Skeletal muscle tissue (tissue), 4 donors: Measurements from ENCODE around the gene SLC22A15. TPM values are rescaled to one million over a fixed set of nuclear protein-coding genes. Genes with fewer than 3 reads are reported as not detected.

ENCODE experiments used
- H3K27ac ChIP-seq: one replicate; pipeline ENCODE4 v1.7.0; 2013; ENCODE audit warnings: mild to moderate bottlenecking, low read depth, low read length, inconsistent platforms
- H3K27me3 ChIP-seq, 3 donors: one replicate each; pipeline ENCODE4 v1.7.0; 2013; ENCODE audit warnings: low read length in 3 of 3; ENCODE audit not compliant: control insufficient read depth in 3 of 3, insufficient read depth in 3 of 3
- H3K36me3 ChIP-seq, 3 donors: one replicate each; pipeline ENCODE4 v1.7.0; 2013; ENCODE audit warnings: low read length in 3 of 3; ENCODE audit not compliant: control insufficient read depth in 3 of 3, insufficient read depth in 3 of 3
- H3K4me1 ChIP-seq, 3 donors: one replicate each; pipeline ENCODE4 v1.7.0; 2013; ENCODE audit warnings: low read length in 3 of 3, mild to moderate bottlenecking in 3 of 3; ENCODE audit not compliant: control insufficient read depth in 3 of 3, insufficient read depth in 3 of 3
- H3K4me3 ChIP-seq, 3 donors: one replicate each; pipeline ENCODE4 v1.7.0; 2013; ENCODE audit warnings: low read length in 3 of 3
- H3K9ac ChIP-seq, 3 donors: one replicate each; pipeline ENCODE4 v1.7.0; 2013; ENCODE audit warnings: low read length in 3 of 3, mild to moderate bottlenecking in 3 of 3, moderate library complexity in 2 of 3, low read depth in 1 of 3
- H3K9me3 ChIP-seq, 3 donors: one replicate each; pipeline ENCODE4 v1.7.0; 2013; ENCODE audit warnings: low read length in 3 of 3; ENCODE audit not compliant: control insufficient read depth in 3 of 3
- total RNA-seq: library from RNA; depleted of rRNA; stranded (reverse); fragments of >200 nt; gene quantifications from one replicate; pipeline ENCODE4 v1.2.3, GENCODE V29; 2014
- donor health status: Osteomylitis.

SLC22A15 gene
- total RNA-seq, 1 donor from 2014 or later, result under 0.01 TPM

GRCh38 chr1:116091083-116091482 is 114.8 kb downstream of the SLC22A15 start:
- Histone ChIP-seq H3K27ac (no peak overlapping the region), H3K4me3 (no peak overlapping the region), H3K27me3 (no peaks in the 10 kb centered on the region), H3K4me1 (no peaks in the 10 kb centered on the region), H3K9ac (no peak overlapping the region), H3K9me3 (peaks cover 2 to 17% (median 5%) of the 10 kb centered on the region in 3 donors), H3K36me3 (no peaks in the 10 kb centered on the region)

- no peaks in the 10 kb centered on the region for H3K27me3 ChIP-seq
- H3K9me3 ChIP-seq, result peaks cover 2 to 17% (median 5%) of the 10 kb centered on the region in 3 donors
- H3K36me3 ChIP-seq, result no peaks in the 10 kb centered on the region
- no peak overlapping the region for H3K27ac ChIP-seq
- no peak overlapping the region for H3K4me3 ChIP-seq
- no peak overlapping the region for H3K9ac ChIP-seq
- no peaks in the 10 kb centered on the region for H3K4me1 ChIP-seq
Observed at GRCh38 chr1:116092752-116093489, 116.6 kb downstream of the SLC22A15 start.

- Histone ChIP-seq H3K9me3 (peaks cover 2 to 11% (median 3%) of the 10 kb centered on the region in 3 donors), H3K36me3 (no peaks in the 10 kb centered on the region), H3K9ac (no peak overlapping the region), H3K27me3 (no peaks in the 10 kb centered on the region), H3K4me1 (no peaks in the 10 kb centered on the region), H3K27ac (no peak overlapping the region), H3K4me3 (no peak overlapping the region)
Observed at GRCh38 chr1:116095027-116095426, 118.7 kb downstream of the SLC22A15 start.

GRCh38 chr1:116096013-116096618 is 119.8 kb downstream of the SLC22A15 start:
- Histone ChIP-seq H3K27me3 (no peaks in the 10 kb centered on the region), H3K4me3 (no peak overlapping the region), H3K36me3 (no peaks in the 10 kb centered on the region), H3K9me3 (peaks cover 2 to 5% (median 2%) of the 10 kb centered on the region in 3 donors), H3K9ac (no peak overlapping the region), H3K4me1 (no peaks in the 10 kb centered on the region), H3K27ac (no peak overlapping the region)

- Histone ChIP-seq H3K4me3 (no peak overlapping the region), H3K9ac (no peak overlapping the region), H3K27me3 (no peaks in the 10 kb centered on the region)
Observed at GRCh38 chr1:116097626-116098025, 121.3 kb downstream of the SLC22A15 start.

GRCh38 chr1:116099379-116099778 is 123.1 kb downstream of the SLC22A15 start:
- Histone ChIP-seq H3K27ac (no peak overlapping the region), H3K27me3 (no peaks in the 10 kb centered on the region), H3K4me1 (no peaks in the 10 kb centered on the region), H3K4me3 (no peak overlapping the region), H3K9ac (no peak overlapping the region), H3K9me3 (no peaks in the 10 kb centered on the region), H3K36me3 (no peaks in the 10 kb centered on the region)

More at GRCh38 chr1:116097626-116098025, 121.3 kb downstream of the SLC22A15 start:
- Histone ChIP-seq H3K27ac (no peak overlapping the region), H3K9me3 (peaks cover 0 to 2% (median 0%) of the 10 kb centered on the region in 3 donors), H3K36me3 (no peaks in the 10 kb centered on the region), H3K4me1 (no peaks in the 10 kb centered on the region)

- Histone ChIP-seq H3K27me3 (no peaks in the 10 kb centered on the region), H3K27ac (no peak overlapping the region), H3K9ac (no peak overlapping the region), H3K4me3 (no peak overlapping the region), H3K36me3 (no peaks in the 10 kb centered on the region), H3K9me3 (no peaks in the 10 kb centered on the region), H3K4me1 (no peaks in the 10 kb centered on the region)
Observed at GRCh38 chr1:116099919-116100318, 123.6 kb downstream of the SLC22A15 start.

DNA sequence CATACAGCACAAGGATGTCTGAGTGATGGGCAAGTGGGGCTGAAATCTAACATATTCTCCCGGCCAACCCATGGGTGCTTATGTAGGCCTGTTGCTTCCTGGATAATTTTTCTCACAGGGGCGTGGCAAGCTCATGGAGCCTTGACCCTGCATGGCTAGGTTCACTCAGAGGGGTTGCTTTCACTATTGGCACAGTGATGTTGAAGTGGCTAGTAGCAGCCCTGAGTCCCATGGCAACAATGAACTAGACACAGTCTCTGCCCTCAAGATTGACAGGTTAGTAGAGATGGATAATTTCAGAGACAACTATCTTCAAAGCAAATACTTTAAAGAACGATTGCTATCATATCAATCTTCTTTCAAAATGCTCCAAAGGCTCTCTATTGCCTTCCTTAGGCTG is 128.4 kb downstream of the SLC22A15 start:
- Histone ChIP-seq H3K4me1 (no peaks in the 10 kb centered on the region), H3K4me3 (no peak overlapping the region), H3K27me3 (no peaks in the 10 kb centered on the region), H3K9ac (no peak overlapping the region), H3K36me3 (no peaks in the 10 kb centered on the region), H3K9me3 (no peaks in the 10 kb centered on the region), H3K27ac (no peak overlapping the region)

DNA sequence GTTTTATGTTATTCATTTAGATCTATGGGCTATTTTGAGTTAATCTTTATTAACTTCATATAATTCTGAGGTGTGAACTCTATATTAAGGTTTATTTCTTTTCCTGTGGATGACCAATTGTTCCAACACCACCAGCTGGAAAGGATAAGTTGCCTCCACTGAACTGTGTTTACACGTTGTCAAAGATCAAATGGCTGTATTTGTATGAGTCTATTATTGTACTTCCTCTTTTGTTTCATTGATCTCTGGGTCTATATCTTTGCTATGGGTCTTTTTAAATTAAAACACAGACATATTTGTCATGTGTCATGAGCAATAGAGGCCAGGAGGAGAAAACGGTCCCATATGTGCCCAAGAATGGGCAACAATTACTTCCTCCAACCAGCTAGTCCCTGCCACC is 129.7 kb downstream of the SLC22A15 start:
- Histone ChIP-seq H3K36me3 (no peaks in the 10 kb centered on the region), H3K27me3 (no peaks in the 10 kb centered on the region), H3K27ac (no peak overlapping the region), H3K4me1 (peaks cover 3 to 7% (median 4%) of the 10 kb centered on the region in 3 donors), H3K9ac (no peak overlapping the region), H3K9me3 (no peaks in the 10 kb centered on the region), H3K4me3 (no peak overlapping the region)

GRCh38 chr1:116106646-116107045 is 130.3 kb downstream of the SLC22A15 start:
- H3K27me3 ChIP-seq, result no peaks in the 10 kb centered on the region
- no peaks in the 10 kb centered on the region for H3K36me3 ChIP-seq
- peaks cover 3 to 9% (median 4%) of the 10 kb centered on the region in 3 donors for H3K4me1 ChIP-seq
- no peak overlapping the region for H3K27ac ChIP-seq
- H3K9me3 ChIP-seq, result no peaks in the 10 kb centered on the region
- no peak overlapping the region for H3K9ac ChIP-seq
- H3K4me3 ChIP-seq, result no peak overlapping the region
